Measurements from ENCODE around the gene CDK17.
A peak's percentile ranks its signal among the peaks of the same experiment; 100 is the strongest.
"Not testable (repeated sequence)": the region's sequence is repeated elsewhere in the genome, so short reads cannot be mapped to it uniquely, and the experiment has no call there.

The CDK17 gene

DNA sequence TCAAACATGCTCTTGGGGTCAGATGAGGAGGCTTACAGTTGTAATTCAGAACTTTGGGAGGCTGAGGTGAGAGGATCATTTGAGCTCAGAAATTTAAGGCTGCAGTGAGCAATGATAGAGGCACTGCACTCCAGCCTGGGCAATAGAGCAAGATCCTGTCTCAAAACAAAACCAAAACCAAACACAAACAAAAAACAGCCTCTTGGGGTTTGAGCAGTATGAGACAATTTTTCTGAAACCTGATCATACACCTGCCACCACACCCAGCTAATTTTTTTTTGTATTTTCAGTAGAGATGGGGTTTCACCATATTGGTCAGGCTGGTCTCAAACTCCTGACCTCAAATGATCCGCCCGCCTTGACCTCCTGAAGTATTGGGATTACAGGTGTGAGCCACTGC, 17.4 kb upstream of the CDK17 start:
- DNase-seq, result not testable (repeated sequence)

DNA sequence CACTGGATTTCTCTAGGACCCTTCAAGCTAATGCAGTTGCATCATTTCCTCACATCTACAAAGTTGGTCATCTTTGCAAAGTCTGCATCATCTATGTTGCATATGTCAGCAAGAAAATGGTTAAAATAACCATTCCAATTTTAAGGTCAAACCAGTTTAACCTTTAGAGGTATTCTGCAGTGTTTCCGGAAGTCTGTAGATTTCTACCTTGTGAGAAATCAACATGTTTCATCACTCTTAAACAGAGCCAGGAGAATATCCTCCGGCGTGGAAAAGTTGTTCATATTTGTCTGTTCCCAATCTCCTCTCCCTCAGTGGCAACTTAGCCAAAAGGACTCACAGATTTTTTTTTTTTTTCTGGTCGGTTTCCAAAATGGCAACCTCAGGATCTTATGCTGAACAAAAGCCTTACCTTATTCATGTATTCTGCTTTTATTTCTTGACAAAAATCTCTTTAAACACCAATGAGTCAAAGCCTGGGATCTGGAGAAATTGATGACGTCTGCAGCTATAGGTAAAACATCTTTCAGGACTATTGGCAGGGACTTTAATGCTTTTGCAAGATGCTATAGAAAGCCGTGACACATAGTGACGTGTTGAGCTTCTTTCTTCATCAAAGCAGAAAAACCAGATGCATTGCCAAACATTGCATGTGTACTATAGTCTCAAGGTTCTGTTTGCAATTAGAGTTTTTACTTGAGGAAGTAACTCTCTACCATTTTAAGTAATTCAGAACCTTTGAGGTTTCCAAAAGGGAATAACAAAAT, 16.0 kb upstream of the CDK17 start:
- DNase-seq, result no peak

GRCh38 chr12:96414637-96415036, 14.4 kb upstream of the CDK17 start:
- no peak for DNase-seq

- DNase-seq, result no peak
Observed at GRCh38 chr12:96412431-96412830, 12.2 kb upstream of the CDK17 start.

DNA sequence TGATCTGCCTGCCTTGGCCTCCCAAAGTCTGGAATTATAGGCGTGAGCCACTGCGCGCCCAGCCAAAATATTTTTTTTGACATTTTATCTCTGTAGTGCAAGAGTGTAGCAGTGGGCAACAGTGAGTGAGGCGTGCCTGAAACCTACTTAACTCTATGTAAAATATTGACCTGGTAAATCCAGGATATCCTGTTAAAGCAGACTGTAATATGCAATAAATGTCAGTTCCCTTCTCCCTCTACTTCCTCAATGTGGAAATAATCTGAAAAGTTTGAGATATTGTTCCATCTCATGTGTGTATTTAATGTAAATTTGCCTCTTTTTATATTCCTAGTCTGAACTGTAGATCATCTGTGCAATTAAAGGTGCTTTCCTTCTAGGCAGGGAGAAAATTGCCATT, 9.5 kb upstream of the CDK17 start:
- no peak for DNase-seq

GRCh38 chr12:96408993-96409392, 8.8 kb upstream of the CDK17 start:
- no peak for DNase-seq

- DNase-seq, result not testable (repeated sequence)
Observed at GRCh38 chr12:96407429-96408097, 7.3 kb upstream of the CDK17 start.

DNA sequence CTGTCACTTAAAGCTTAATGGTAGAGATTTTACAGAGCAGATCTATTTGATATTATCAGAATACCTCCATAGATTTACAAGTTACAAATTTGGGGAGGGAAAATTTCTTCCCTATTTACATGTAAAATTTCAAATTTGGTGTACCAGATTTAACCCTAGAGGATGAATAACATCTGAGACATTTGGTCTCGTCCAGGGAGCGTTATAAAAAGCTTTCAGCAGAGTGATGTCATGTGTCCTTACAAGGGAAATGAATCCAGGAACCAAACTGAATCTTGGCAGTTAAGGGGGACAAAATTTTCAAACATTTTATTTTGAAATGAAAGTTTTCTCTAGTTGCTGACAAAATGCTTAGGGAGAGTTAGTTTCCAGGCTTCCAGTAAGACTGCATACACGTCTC, 4.5 kb upstream of the CDK17 start:
- no peak for DNase-seq

- DNase-seq, result no peak
Observed at GRCh38 chr12:96403870-96404269, 3.6 kb upstream of the CDK17 start.

GRCh38 chr12:96402522-96402921, 2.3 kb upstream of the CDK17 start:
- DNase-seq, result not testable (repeated sequence)

DNA sequence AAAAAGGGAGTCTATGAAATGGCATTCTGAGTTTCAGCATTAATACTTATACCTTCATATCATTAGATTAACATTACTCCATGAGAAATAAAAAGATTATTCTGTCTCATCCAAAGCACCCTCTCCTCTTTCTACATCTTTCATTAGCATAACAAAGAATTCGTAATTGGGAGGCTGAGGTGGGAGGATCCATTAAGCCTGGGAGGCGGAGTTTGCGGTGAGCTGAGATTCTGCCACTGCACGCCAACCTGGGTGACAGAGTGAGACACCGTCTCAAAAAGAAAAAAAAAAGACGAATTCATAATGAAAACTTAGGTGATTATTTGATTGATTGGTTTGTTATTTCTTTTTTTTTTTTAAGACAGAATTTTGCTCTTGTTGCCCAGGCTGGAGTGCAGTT, 1.8 kb upstream of the CDK17 start:
- DNase-seq, result no peak

GRCh38 chr12:96401076-96401871, 1.0 kb upstream of the CDK17 start:
- peak; percentile 35 for DNase-seq

DNA sequence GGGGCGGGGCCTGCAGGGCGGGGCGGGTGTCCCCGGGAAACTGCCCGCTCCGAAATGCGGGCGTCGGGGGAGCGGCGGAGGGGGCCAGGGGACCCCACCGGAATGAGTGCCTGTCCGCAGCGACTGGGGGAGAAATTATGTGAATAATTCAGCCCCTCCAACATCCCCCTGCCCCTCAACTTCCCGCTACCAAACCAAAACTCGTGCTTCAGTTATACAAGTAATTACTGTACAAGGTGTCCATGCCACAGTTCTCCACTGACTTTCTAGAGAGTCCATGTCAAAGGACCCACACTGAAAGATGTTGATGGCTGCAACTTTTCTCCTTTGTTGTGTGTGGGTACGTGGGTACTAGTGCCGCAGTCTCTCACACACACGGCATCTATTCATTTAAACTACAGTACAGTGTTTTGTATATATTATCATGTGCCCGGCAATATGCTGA, 414 bp upstream of the CDK17 start:
- DNase-seq, result no peak

DNA sequence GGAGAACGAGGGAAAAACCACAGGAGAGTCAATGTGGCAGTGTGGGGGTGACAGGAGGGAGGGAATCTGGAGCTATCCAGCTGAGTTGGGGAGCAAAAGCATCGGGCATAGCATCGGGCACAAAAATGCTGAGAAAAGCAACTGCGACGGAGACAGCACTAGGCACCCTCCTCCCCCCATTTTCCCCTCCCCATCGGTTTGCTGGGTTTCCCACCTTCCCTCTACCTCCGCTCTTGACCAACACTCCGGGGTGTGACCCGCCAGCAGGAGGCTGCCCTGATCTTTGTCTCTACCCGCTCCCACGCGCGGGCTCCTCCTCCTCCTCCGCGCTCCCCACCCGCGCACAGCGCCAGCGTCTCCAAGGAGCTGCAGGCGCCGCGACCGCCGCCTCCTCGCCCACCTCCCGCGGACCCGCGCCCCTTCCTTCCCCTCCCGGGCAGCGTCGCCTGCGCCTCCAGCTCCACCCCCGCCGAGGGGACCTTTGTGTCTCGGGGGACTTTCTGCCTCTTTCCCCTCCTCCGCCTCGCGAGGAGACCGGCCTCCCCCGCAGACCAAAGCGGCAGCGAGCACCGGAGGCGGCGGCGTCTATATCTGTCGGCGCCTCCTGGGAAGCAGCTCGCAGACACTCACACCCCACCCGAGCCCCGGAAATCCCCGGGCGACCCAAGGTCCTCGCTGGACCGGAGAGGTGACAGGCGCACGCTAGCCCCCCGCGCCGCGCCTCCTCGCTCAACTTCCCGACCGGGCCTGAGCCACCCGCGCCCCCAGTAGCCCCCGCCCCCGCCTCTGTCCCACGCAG, 920 bp downstream of the CDK17 start:
- DNase-seq, result peak; percentile 84

DNA sequence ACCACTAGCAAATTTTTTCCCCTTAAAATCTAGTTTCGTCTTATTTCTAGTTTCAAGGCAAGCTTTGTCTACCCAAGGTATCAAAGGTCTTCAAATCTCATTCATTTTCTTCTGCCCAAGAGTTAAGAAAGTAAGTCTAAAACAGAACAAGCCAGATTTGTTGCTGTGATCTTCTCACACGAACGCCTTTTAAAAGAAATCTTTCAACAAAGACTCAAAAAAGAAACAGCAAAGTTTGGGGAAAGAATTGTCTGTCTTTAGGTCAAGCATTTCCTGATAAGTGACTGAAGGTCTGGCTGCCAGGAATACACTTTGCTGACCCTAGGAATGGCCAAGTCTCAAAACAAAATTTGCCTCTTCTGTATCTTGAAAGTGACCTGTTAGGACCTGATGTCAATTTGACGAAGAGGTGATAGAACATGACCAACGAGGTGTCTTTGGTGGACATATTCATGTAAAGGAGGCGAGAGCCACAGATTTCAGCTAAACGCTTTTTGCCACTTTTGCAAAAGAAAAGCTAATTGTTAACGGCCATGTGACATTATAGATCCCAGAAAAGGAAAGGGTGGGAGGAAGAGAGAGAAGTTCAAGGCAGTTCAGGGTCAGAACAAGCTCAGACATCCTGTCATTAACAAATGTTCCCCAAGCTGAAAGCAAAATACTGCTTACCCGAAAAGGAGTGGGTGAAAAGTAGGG, 1.7 kb downstream of the CDK17 start:
- no peak for DNase-seq

- DNase-seq, result no peak
Observed at GRCh38 chr12:96397756-96398423, 2.3 kb downstream of the CDK17 start.

DNA sequence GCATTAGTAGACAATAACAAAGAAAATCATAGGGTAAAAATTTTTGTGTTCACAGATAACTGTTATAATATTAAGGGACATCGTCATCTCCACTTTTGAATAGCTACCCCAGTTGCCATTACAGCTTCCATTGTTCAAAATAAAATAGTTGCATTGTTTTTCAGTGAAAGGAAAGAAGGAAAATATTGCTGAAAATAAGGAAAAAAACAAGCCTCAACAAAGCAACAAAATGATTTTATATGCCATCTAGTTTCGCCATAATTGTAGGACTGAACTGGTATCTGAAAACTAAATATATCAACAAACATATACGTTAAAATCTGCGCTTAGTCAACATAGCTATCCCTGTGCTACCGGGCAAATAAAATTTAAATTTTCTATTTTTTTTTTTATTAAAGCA, 3.3 kb downstream of the CDK17 start:
- no peak for DNase-seq

DNA sequence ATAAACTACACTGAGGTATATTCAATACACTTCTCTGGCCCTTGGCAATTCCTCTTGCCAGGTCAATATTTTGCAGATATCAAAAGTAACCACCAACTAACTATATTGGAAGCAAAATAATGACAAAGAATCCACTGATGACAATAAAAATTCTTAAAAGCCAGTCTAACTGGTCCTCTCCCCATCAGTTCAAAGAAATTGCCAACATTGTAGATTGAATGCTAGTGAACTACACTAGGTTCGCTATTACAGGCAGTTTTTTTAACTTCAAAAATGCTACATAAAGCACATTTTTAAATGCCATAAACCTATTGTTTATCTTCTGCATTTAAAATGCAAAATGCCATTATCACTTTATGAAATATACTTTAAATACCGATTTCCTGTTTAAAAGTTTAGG, 4.0 kb downstream of the CDK17 start:
- no peak for DNase-seq

- no peak for DNase-seq
Observed at GRCh38 chr12:96395236-96395635, 5.0 kb downstream of the CDK17 start.

GRCh38 chr12:96393229-96393628, 7.0 kb downstream of the CDK17 start:
- not testable (repeated sequence) for DNase-seq

- DNase-seq, result no peak
Observed at GRCh38 chr12:96392397-96392796, 7.8 kb downstream of the CDK17 start.

DNA sequence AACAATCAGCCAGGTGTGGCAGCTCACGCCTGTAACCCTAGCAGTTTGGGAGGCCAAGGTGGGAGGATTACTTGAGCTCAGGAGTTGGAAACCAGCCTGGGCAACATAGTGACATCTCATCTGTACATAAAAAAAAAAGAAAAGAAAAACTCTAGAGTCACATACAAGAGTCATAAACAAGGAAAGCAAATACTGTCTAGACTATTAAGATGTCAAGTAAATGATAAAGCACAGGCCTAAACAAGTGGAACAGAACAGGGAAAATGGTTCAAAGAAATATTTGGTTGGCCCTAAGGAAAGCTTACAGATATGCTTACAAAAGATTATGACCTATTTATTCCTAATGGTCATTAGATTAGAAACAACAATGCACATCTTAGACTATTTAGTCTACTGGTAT, 12.3 kb downstream of the CDK17 start:
- no peak for DNase-seq

All from right hindlimb (tissue), 1 donor.